ENCODE measurements around the gene TNC. TPM values are rescaled to one million over a fixed set of nuclear protein-coding genes. Genes with fewer than 3 reads are reported as not detected.

The TNC gene
- total and polyA plus RNA-seq, 10 donors: 1.7 to 126 (median 47.9) TPM

DNA sequence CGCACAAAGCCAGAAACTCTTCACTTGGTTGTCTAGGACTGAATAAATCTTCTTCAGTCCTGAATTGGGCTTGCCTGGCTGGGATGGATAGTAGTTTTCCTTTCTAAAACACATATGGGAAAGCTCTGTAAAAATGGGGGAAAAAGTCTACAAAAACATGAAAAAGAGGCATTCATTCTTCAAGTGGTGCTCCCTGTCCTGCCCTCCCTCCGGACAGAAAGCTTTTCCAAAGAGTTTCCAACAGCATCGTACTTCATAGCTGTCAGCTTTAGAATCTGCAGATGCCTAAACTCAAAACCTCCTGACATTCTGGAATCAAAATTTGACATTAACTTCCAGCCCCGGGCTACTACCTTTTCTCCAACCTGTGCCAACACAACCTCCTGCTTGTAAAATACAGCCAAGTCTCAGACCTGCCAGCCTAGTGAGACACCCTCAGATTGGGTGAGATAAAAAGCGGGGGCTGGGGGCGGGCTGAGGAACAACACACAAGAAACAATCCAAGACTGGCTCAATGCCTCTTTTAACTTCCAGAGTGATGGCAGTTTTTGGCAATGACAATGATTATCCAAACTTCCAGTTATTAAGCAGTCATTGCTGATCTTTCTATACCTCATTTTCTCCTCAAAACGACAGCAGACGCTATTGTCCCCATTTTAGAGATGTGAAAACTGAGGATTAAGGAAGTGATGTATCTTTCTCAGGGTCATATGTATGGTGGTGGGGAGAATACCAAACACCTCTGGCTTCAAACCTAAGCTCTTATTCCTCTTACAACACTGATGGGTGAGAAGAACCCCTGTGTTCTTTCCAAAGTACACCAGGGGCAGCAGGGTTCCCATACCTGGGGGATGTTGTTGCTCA lies 1.3 kb downstream of the TNC start:
- Histone ChIP-seq H3K27ac (peak overlapping the region in 2 of 8 donors; percentile 7 to 62), H3K27me3 (replicated peaks in 1 of 7) (peaks cover 0 to 69% (median 3%) of the 10 kb centered on the region in 7 donors), H3K4me3 (peak overlapping the region in 5 of 8 donors; percentile 12 to 62 (median 29)), H3K36me3 (no peaks in the 10 kb centered on the region), H3K9me3 (no peaks in the 10 kb centered on the region), H3K4me1 (peaks cover 0 to 18% (median 6%) of the 10 kb centered on the region in 6 donors)
- no peak for TF ChIP-seq POLR2A (IDR thresholded peaks at IDR 0.05)
- TF ChIP-seq, protein P1, sequence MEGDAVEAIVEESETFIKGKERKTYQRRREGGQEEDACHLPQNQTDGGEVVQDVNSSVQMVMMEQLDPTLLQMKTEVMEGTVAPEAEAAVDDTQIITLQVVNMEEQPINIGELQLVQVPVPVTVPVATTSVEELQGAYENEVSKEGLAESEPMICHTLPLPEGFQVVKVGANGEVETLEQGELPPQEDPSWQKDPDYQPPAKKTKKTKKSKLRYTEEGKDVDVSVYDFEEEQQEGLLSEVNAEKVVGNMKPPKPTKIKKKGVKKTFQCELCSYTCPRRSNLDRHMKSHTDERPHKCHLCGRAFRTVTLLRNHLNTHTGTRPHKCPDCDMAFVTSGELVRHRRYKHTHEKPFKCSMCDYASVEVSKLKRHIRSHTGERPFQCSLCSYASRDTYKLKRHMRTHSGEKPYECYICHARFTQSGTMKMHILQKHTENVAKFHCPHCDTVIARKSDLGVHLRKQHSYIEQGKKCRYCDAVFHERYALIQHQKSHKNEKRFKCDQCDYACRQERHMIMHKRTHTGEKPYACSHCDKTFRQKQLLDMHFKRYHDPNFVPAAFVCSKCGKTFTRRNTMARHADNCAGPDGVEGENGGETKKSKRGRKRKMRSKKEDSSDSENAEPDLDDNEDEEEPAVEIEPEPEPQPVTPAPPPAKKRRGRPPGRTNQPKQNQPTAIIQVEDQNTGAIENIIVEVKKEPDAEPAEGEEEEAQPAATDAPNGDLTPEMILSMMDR (IDR thresholded peaks at IDR 0.05 in 8 of 11, conservative IDR thresholded peaks at IDR 0.05 in 3 of 11): no peak
- no peak for TF ChIP-seq POLR2AphosphoS5 (IDR thresholded peaks at IDR 0.05)
- DNase-seq: no peak
- intact Hi-C loops (cut with DNase I; ENCODE audit: low total_unique reads): no loop called here
- 65 to 84% (median 79%) methylated on average over 8 of the region's 8 CpGs for WGBS, 5 donors

DNA sequence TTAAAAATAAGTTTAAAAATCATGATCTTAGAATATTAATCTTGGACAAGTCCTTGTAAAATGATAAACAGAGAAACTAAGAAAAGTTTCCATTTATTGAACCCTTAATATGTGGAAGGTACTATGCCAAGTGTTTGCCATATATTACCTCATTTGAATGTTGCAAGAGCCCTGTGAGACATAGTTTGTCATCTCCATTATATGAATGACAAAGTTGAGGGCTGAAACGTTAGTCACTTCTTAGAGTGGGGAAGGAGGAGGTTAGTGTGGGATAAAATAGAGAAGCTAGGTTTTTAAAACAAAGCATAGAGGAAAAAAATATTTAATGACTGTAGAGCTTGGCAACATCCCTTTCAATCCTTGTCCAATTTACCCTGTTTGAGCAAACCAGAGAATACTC lies 2.0 kb downstream of the TNC start:
- peak overlapping the region in 1 of 8 donors; percentile 62 for H3K27ac ChIP-seq
- TF ChIP-seq, protein P1 (IDR thresholded peaks at IDR 0.05 in 8 of 11, conservative IDR thresholded peaks at IDR 0.05 in 3 of 11): no peak
- no peak for TF ChIP-seq POLR2AphosphoS5 (IDR thresholded peaks at IDR 0.05)
- no peak for TF ChIP-seq POLR2A (IDR thresholded peaks at IDR 0.05)
- peaks cover 0 to 18% (median 6%) of the 10 kb centered on the region in 6 donors for H3K4me1 ChIP-seq
- H3K9me3 ChIP-seq: no peaks in the 10 kb centered on the region
- H3K36me3 ChIP-seq: no peaks in the 10 kb centered on the region
- no peak for DNase-seq
- H3K4me3 ChIP-seq: peak overlapping the region in 4 of 8 donors; percentile 20 to 62 (median 36)
- H3K27me3 ChIP-seq (replicated peaks in 1 of 7): peaks cover 0 to 62% (median under 1%) of the 10 kb centered on the region in 7 donors
- 16 to 54% (median 33%) methylated on average over 1 of the region's 1 CpG for WGBS, 5 donors
- intact Hi-C loops (cut with DNase I; ENCODE audit: low total_unique reads): no loop called here

DNA sequence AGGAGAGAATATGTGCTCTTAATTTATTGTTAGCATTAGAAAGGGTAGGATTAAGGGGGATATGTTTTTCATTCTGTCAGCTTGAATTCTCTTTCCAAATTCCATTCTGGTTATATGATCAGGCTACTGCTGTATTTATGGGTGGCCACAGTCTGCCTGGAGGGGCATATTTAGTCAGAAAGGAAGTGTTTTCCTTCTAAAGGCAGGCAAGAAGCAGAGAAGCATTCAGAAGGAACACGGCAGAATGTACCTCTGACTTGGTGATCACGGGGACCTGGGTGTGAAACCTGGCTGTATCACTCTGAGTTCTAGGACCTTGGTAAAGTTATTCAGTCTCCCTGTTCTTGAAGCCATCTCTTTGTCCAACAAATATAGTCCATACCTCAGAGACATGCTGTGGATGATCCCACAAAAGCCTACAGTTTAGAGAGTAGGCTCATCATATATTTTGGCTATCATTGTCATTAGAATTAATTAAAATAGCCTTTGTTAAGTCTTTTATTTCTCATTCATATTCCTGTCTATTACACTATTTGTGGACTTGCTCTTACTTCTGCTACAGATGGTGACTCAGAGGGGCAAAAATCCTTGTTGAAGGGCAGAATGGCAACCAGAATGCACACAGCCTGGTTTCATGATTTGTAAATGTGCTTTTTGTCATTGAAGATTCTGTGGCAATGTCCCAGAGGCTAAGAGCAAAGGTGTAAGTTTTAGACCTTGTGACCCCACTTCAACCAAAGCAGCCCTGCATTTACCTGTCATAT lies 2.7 kb downstream of the TNC start:
- peak overlapping the region in 2 of 8 donors; percentile 7 to 44 for H3K4me3 ChIP-seq
- intact Hi-C loops (cut with DNase I; ENCODE audit: low total_unique reads): no loop called here
- DNase-seq: no peak
- peaks cover 0 to 18% (median 6%) of the 10 kb centered on the region in 6 donors for H3K4me1 ChIP-seq
- H3K27me3 ChIP-seq (replicated peaks in 1 of 7): peaks cover 0 to 56% (median 0%) of the 10 kb centered on the region in 7 donors
- no peak for TF ChIP-seq POLR2A (IDR thresholded peaks at IDR 0.05)
- no peak for TF ChIP-seq POLR2AphosphoS5 (IDR thresholded peaks at IDR 0.05)
- TF ChIP-seq, protein P1 (IDR thresholded peaks at IDR 0.05 in 8 of 11, conservative IDR thresholded peaks at IDR 0.05 in 3 of 11): no peak
- H3K9me3 ChIP-seq: no peaks in the 10 kb centered on the region
- no peaks in the 10 kb centered on the region for H3K36me3 ChIP-seq
- H3K27ac ChIP-seq: no peak overlapping the region
- WGBS, 5 donors: 84 to 92% (median 90%) methylated on average over 2 of the region's 2 CpGs

Data from spleen (tissue), 11 donors.